ENCODE measurements around the gene SLAMF7. TPM values are rescaled to one million over a fixed set of nuclear protein-coding genes. Genes with fewer than 3 reads are reported as not detected.
"Not testable (repeated sequence)": the region's sequence is repeated elsewhere in the genome, so short reads cannot be mapped to it uniquely, and the experiment has no call there.

Gene SLAMF7
- total and polyA plus RNA-seq, 3 experiments from 2014 or later: 79.5 to 165 (median 97.4) TPM

GRCh38 chr1:160731564-160731963, 7.5 kb upstream of the SLAMF7 start:
- H3K4me3 Mint-ChIP-seq; H3K9me3 ChIP-seq (ENCODE audit: low read length); H3K27ac ChIP-seq (ENCODE audit: low read depth, low read length); H3K27me3 Mint-ChIP-seq; DNase-seq; H3K36me3 ChIP-seq (ENCODE audit: insufficient read depth, low read length); POLR2A ChIA-PET; H3K4me3 ChIP-seq (ENCODE audit: low read length); H3K27me3 ChIP-seq (ENCODE audit: insufficient read depth, low read length, poor library complexity, severe bottlenecking): not testable (repeated sequence)
- H3K4me1 Mint-ChIP-seq: peaks cover 34 to 38% (median 37%) of the 10 kb centered on the region in 3 donors
- H3K9me3 Mint-ChIP-seq: peaks cover 3 to 18% (median 8%) of the 10 kb centered on the region in 5 donors
- CTCF ChIA-PET: interaction anchor here (1.3 to 2.3 kb wide), 3 partner anchors 36 to 51 kb away, joined by 4 to 16 read pairs (median 4); no protein-coding TSS in a partner anchor
- H3K36me3 Mint-ChIP-seq: peaks cover 0 to 29% (median 9%) of the 10 kb centered on the region in 3 donors
- H3K4me1 ChIP-seq (ENCODE audit: insufficient read depth, low read length): peaks cover 23% of the 10 kb centered on the region
- peak overlapping the region in 1 of 8 donors; percentile 35 for H3K27ac Mint-ChIP-seq

DNA sequence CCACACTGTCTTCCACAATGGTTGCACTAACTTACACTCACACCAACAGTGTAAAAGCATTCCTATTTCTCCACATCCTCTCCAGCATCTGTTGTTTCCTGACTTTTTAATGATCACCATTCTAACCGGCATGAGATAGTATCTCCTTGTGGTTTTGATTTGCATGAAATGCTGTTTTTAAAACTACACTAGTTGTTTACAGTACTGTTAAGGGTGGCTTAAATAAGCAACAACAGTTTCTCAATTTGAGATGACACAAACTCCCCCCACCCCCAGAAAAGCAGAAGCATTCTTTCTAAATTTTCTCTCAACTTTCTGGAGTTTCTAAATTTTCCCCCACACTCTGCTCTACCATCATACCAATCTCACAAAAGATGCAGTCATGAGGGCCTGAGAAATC, 7.1 kb upstream of the SLAMF7 start:
- ChIA-PET POLR2A (no interaction called here), CTCF (interaction anchor here (1.3 to 2.3 kb wide), 3 partner anchors 36 to 51 kb away, joined by 4 to 16 read pairs (median 4); no protein-coding TSS in a partner anchor)
- Histone ChIP-seq H3K4me3 (ENCODE audit: low read length) (no peak overlapping the region), H3K27me3 (ENCODE audit: insufficient read depth, low read length, poor library complexity, severe bottlenecking) (no peaks in the 10 kb centered on the region), H3K36me3 (ENCODE audit: insufficient read depth, low read length) (no peaks in the 10 kb centered on the region), H3K4me1 (ENCODE audit: insufficient read depth, low read length) (peaks cover 19% of the 10 kb centered on the region), H3K9me3 (ENCODE audit: low read length) (no peaks in the 10 kb centered on the region), H3K27ac (ENCODE audit: low read depth, low read length) (no peak overlapping the region)
- Mint-ChIP-seq H3K9me3 (peaks cover 5 to 22% (median 13%) of the 10 kb centered on the region in 5 donors), H3K4me3 (no peak overlapping the region), H3K4me1 (peaks cover 34 to 38% (median 37%) of the 10 kb centered on the region in 3 donors), H3K27ac (peak overlapping the region in 1 of 8 donors; percentile 87), H3K27me3 (no peaks in the 10 kb centered on the region), H3K36me3 (peaks cover 0 to 32% (median 11%) of the 10 kb centered on the region in 3 donors)
- DNase-seq: no peak

DNA sequence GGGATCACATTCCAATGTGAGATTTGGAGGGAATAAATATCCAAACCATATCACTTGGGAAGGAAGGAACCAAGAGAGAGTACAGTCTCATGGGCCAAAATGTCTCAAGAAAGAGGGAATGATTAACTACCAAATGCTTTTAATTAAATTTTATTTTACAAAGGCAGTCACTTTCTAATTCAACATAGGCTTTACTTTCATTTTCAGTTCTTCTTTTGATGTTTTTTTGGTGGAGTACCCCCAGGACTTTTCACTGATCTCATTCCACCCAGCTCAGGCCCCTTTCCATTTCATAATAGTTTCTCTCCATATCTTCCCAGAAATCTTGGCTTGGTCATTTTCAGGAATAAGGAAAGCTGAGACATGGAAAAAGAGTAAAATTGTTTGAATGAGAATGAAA, 5.1 kb upstream of the SLAMF7 start:
- no peaks in the 10 kb centered on the region for H3K36me3 ChIP-seq (ENCODE audit: insufficient read depth, low read length)
- ChIA-PET POLR2A (interaction anchor here (0.7 kb wide), 1 partner anchor 22 kb away, joined by 3 read pairs; no protein-coding TSS in a partner anchor), CTCF (interaction anchor here (1.1 to 2.3 kb wide), 2 partner anchors 11 to 34 kb away, joined by 4 to 16 read pairs; no protein-coding TSS in a partner anchor)
- no peak overlapping the region for H3K27ac ChIP-seq (ENCODE audit: low read depth, low read length)
- H3K27ac Mint-ChIP-seq: peak overlapping the region; percentile 48 to 91 (median 73)
- peak overlapping the region; percentile 29 to 80 (median 76) for H3K4me3 Mint-ChIP-seq
- H3K27me3 ChIP-seq (ENCODE audit: insufficient read depth, low read length, poor library complexity, severe bottlenecking): no peaks in the 10 kb centered on the region
- H3K9me3 Mint-ChIP-seq: peaks cover 13 to 33% (median 26%) of the 10 kb centered on the region in 5 donors
- H3K36me3 Mint-ChIP-seq: peaks cover 0 to 34% (median 13%) of the 10 kb centered on the region in 3 donors
- no peaks in the 10 kb centered on the region for H3K9me3 ChIP-seq (ENCODE audit: low read length)
- peak in 1 of 5 donors; percentile 19 for DNase-seq
- peaks cover 47 to 51% (median 51%) of the 10 kb centered on the region in 3 donors for H3K4me1 Mint-ChIP-seq
- H3K4me1 ChIP-seq (ENCODE audit: insufficient read depth, low read length): peaks cover 21% of the 10 kb centered on the region
- no peaks in the 10 kb centered on the region for H3K27me3 Mint-ChIP-seq
- H3K4me3 ChIP-seq (ENCODE audit: low read length): peak overlapping the region; percentile 41

- Mint-ChIP-seq H3K4me1 (peaks cover 51 to 55% (median 55%) of the 10 kb centered on the region in 3 donors), H3K27me3 (no peaks in the 10 kb centered on the region), H3K36me3 (peaks cover 0 to 34% (median 16%) of the 10 kb centered on the region in 3 donors), H3K27ac (peak overlapping the region; percentile 48 to 91 (median 73)), H3K9me3 (peaks cover 13 to 33% (median 26%) of the 10 kb centered on the region in 5 donors), H3K4me3 (peak overlapping the region; percentile 29 to 80 (median 76))
- no peak overlapping the region for H3K27ac ChIP-seq (ENCODE audit: low read depth, low read length)
- POLR2A ChIA-PET: interaction anchor here (0.7 kb wide), 1 partner anchor 22 kb away, joined by 3 read pairs; no protein-coding TSS in a partner anchor
- no peaks in the 10 kb centered on the region for H3K9me3 ChIP-seq (ENCODE audit: low read length)
- CTCF ChIA-PET: no interaction called here
- H3K4me1 ChIP-seq (ENCODE audit: insufficient read depth, low read length): peaks cover 22% of the 10 kb centered on the region
- DNase-seq: no peak
- no peaks in the 10 kb centered on the region for H3K36me3 ChIP-seq (ENCODE audit: insufficient read depth, low read length)
- H3K4me3 ChIP-seq (ENCODE audit: low read length): no peak overlapping the region
- H3K27me3 ChIP-seq (ENCODE audit: insufficient read depth, low read length, poor library complexity, severe bottlenecking): no peaks in the 10 kb centered on the region
Observed at GRCh38 chr1:160734301-160734700, 4.7 kb upstream of the SLAMF7 start.

GRCh38 chr1:160738271-160738670, 776 bp upstream of the SLAMF7 start:
- H3K9me3 Mint-ChIP-seq: peaks cover 13 to 33% (median 26%) of the 10 kb centered on the region in 5 donors
- Histone ChIP-seq H3K4me3 (ENCODE audit: low read length) (no peak overlapping the region), H3K27me3 (ENCODE audit: insufficient read depth, low read length, poor library complexity, severe bottlenecking) (no peaks in the 10 kb centered on the region), H3K9me3 (ENCODE audit: low read length) (no peaks in the 10 kb centered on the region), H3K4me1 (ENCODE audit: insufficient read depth, low read length) (peaks cover 37% of the 10 kb centered on the region), H3K27ac (ENCODE audit: low read depth, low read length) (no peak overlapping the region), H3K36me3 (ENCODE audit: insufficient read depth, low read length) (no peaks in the 10 kb centered on the region)
- H3K4me1 Mint-ChIP-seq: peaks cover 69 to 73% (median 70%) of the 10 kb centered on the region in 3 donors
- peaks cover 2 to 37% (median 25%) of the 10 kb centered on the region in 3 donors for H3K36me3 Mint-ChIP-seq
- peak overlapping the region in 6 of 7 donors; percentile 89 to 98 (median 94) for H3K4me3 Mint-ChIP-seq
- ChIA-PET CTCF (interaction anchor here (0.7 to 8.4 kb wide), 5 partner anchors 11 to 100 kb away, joined by 3 to 66 read pairs (median 13); no protein-coding TSS in a partner anchor), POLR2A (interaction anchor here (0.6 to 1.3 kb wide), 4 partner anchors 11 to 287 kb away, joined by 3 to 5 read pairs (median 4); no protein-coding TSS in a partner anchor)
- DNase-seq: no peak
- peak overlapping the region; percentile 49 to 97 (median 92) for H3K27ac Mint-ChIP-seq
- H3K27me3 Mint-ChIP-seq: no peaks in the 10 kb centered on the region

- ChIA-PET POLR2A (no interaction called here), CTCF (interaction anchor here (1.3 to 8.4 kb wide), 4 partner anchors 13 to 29 kb away, joined by 3 to 66 read pairs (median 21); no protein-coding TSS in a partner anchor)
- Mint-ChIP-seq H3K4me1 (peaks cover 74 to 75% (median 74%) of the 10 kb centered on the region in 3 donors), H3K36me3 (peaks cover 2 to 36% (median 16%) of the 10 kb centered on the region in 3 donors), H3K27ac (peak overlapping the region; percentile 86 to 98 (median 90)), H3K9me3 (peaks cover 11 to 26% (median 24%) of the 10 kb centered on the region in 5 donors), H3K27me3 (no peaks in the 10 kb centered on the region), H3K4me3 (peak overlapping the region; percentile 89 to 98 (median 94))
- Histone ChIP-seq H3K4me3 (ENCODE audit: low read length) (peak overlapping the region; percentile 52), H3K27ac (ENCODE audit: low read depth, low read length) (peak overlapping the region; percentile 54), H3K27me3 (ENCODE audit: insufficient read depth, low read length, poor library complexity, severe bottlenecking) (no peaks in the 10 kb centered on the region), H3K36me3 (ENCODE audit: insufficient read depth, low read length) (no peaks in the 10 kb centered on the region), H3K4me1 (ENCODE audit: insufficient read depth, low read length) (peaks cover 43% of the 10 kb centered on the region), H3K9me3 (ENCODE audit: low read length) (no peaks in the 10 kb centered on the region)
- no peak for DNase-seq
Observed at GRCh38 chr1:160740133-160740688, 1.2 kb downstream of the SLAMF7 start.

- Histone ChIP-seq H3K27ac (ENCODE audit: low read depth, low read length) (peak overlapping the region; percentile 51), H3K9me3 (ENCODE audit: low read length) (no peaks in the 10 kb centered on the region), H3K36me3 (ENCODE audit: insufficient read depth, low read length) (no peaks in the 10 kb centered on the region), H3K4me3 (ENCODE audit: low read length) (peak overlapping the region; percentile 52), H3K27me3 (ENCODE audit: insufficient read depth, low read length, poor library complexity, severe bottlenecking) (no peaks in the 10 kb centered on the region), H3K4me1 (ENCODE audit: insufficient read depth, low read length) (peaks cover 50% of the 10 kb centered on the region)
- Mint-ChIP-seq H3K27ac (peak overlapping the region; percentile 86 to 98 (median 90)), H3K36me3 (peaks cover 2 to 33% (median 10%) of the 10 kb centered on the region in 3 donors), H3K4me1 (peaks cover 80 to 82% (median 80%) of the 10 kb centered on the region in 3 donors), H3K27me3 (no peaks in the 10 kb centered on the region), H3K4me3 (peak overlapping the region; percentile 89 to 98 (median 94)), H3K9me3 (peaks cover 9 to 23% (median 19%) of the 10 kb centered on the region in 5 donors)
- POLR2A ChIA-PET: no interaction called here
- DNase-seq: no peak
- CTCF ChIA-PET: interaction anchor here (0.9 to 8.4 kb wide), 6 partner anchors 14 to 60 kb away, joined by 3 to 66 read pairs (median 4); no protein-coding TSS in a partner anchor
Observed at GRCh38 chr1:160741092-160741501, 2.0 kb downstream of the SLAMF7 start.
